ENCODE results near the gene PAX7.

The PAX7 gene

DNA sequence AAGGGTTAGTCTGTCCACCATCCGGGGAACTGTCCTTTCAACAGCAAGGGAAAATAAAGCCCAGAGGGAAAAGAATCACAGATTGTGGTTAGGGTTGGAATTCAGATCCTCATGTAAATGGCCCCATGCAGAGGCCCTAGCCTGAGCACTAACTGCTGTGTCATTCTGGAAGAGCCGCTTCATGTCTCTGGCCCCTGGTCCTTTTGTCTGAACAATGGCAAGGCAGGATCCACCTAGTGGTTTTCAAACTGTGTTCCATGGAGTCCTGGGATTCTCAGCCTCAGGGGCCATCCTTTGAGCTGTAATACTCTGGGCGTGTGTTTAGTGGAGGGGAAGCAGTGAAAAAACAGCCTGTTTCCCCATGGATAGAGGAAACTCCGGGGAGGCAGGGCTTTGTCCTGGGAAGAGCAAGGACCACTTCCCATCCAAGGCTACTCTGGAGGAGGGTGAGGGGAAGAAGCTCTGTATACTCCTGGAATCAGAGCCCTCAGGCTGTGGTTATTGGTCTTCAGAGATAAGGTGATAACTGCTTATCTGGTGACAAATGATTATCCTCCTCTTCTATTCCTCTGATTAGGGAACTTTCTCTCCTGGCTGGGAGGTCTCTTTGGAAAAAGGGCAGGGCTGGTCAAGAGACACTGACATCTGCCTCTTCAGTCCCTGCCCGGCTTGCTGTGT, 19.2 kb downstream of the PAX7 start:
- Histone ChIP-seq H3K27me3 (peaks cover 0 to 98% of the 10 kb centered on the region in 2 donors), H3K4me3 (no peak overlapping the region), H3K9me3 (no peaks in the 10 kb centered on the region), H3K27ac (no peak overlapping the region), H3K36me3 (no peaks in the 10 kb centered on the region), H3K4me1 (peaks cover 0 to 15% (median 13%) of the 10 kb centered on the region in 4 donors)
- intact Hi-C loops (cut with DNase I; ENCODE audit: low total_unique reads), result no loop called here
- no peak for DNase-seq
- TF ChIP-seq, protein P1, sequence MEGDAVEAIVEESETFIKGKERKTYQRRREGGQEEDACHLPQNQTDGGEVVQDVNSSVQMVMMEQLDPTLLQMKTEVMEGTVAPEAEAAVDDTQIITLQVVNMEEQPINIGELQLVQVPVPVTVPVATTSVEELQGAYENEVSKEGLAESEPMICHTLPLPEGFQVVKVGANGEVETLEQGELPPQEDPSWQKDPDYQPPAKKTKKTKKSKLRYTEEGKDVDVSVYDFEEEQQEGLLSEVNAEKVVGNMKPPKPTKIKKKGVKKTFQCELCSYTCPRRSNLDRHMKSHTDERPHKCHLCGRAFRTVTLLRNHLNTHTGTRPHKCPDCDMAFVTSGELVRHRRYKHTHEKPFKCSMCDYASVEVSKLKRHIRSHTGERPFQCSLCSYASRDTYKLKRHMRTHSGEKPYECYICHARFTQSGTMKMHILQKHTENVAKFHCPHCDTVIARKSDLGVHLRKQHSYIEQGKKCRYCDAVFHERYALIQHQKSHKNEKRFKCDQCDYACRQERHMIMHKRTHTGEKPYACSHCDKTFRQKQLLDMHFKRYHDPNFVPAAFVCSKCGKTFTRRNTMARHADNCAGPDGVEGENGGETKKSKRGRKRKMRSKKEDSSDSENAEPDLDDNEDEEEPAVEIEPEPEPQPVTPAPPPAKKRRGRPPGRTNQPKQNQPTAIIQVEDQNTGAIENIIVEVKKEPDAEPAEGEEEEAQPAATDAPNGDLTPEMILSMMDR (IDR thresholded peaks at IDR 0.05), result no peak

DNA sequence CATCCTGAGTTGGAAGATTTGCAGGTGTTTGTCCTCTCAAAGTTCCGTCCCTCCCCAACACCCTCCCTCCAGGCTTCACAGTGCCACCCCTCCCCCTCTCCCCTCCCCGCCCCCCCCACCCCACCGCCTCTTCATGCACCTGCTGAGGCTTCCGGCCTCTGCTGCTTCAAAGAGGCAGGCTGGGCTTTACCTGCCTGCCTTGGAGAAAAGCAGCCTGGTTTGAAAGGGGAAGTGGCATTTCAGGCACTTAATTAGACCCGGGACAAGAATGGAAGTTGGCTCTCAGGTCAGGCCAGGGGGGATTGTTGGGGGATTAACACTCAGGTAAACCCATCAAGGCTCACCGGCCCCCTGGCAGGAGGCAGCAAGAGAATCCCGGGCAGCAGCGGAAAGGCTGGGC, 21.1 kb downstream of the PAX7 start:
- no peak overlapping the region for H3K4me3 ChIP-seq
- intact Hi-C loops (cut with DNase I; ENCODE audit: low total_unique reads), result no loop called here
- DNase-seq, result no peak
- TF ChIP-seq, protein P1 (IDR thresholded peaks at IDR 0.05), result no peak
- no peaks in the 10 kb centered on the region for H3K36me3 ChIP-seq
- no peaks in the 10 kb centered on the region for H3K9me3 ChIP-seq
- H3K27me3 ChIP-seq, result peaks cover 0 to 96% of the 10 kb centered on the region in 2 donors
- peaks cover 0 to 8% (median 6%) of the 10 kb centered on the region in 4 donors for H3K4me1 ChIP-seq
- no peak overlapping the region for H3K27ac ChIP-seq

DNA sequence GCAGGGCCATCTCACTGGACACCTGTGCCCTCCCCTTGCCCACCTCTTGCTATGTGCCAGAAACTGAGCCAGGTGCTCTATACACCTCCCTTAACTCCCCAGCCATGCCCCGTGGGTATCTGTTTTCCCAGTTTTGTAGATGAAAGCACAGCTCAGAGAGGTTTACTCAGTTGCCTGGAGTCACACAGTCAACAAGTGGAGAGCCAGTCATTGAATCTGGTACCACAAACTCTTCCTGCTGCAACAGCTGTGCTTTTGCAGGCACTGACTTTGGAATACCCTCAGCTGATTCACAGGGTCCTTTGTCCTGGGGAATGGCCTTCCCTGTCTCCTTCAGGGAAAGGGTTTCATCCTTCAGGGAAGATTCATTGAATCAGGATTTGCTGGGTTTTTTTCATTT, 22.1 kb downstream of the PAX7 start:
- intact Hi-C loops (cut with DNase I; ENCODE audit: low total_unique reads), result no loop called here
- Histone ChIP-seq H3K9me3 (no peaks in the 10 kb centered on the region), H3K36me3 (no peaks in the 10 kb centered on the region), H3K4me1 (no peaks in the 10 kb centered on the region), H3K27me3 (peaks cover 0 to 96% of the 10 kb centered on the region in 2 donors), H3K4me3 (no peak overlapping the region), H3K27ac (no peak overlapping the region)
- TF ChIP-seq, protein P1 (IDR thresholded peaks at IDR 0.05), result no peak
- no peak for DNase-seq

DNA sequence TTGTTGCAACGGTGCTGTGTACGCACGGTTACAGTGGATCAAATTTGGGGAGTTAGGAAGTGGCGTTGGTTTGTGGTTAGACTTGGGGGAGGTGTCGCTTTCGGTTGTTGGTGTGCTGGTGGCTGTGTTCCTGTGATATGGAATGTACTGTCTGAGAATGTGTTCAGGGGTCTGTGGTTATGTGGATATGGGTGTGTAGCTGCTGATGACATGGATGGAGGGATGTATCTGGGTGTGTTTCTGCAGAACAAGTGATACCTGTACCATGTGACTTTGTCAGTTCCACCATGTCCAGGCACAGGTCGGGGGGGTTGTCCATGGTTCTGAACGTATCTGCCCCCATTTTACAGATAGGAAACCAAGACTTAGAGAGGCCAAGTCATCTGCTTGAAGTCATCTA, 22.7 kb downstream of the PAX7 start:
- H3K36me3 ChIP-seq, result no peaks in the 10 kb centered on the region
- H3K27me3 ChIP-seq, result peaks cover 0 to 98% of the 10 kb centered on the region in 2 donors
- H3K27ac ChIP-seq, result no peak overlapping the region
- no peak overlapping the region for H3K4me3 ChIP-seq
- TF ChIP-seq, protein P1 (IDR thresholded peaks at IDR 0.05), result no peak
- no peaks in the 10 kb centered on the region for H3K9me3 ChIP-seq
- intact Hi-C loops (cut with DNase I; ENCODE audit: low total_unique reads), result no loop called here
- no peak for DNase-seq
- no peaks in the 10 kb centered on the region for H3K4me1 ChIP-seq

DNA sequence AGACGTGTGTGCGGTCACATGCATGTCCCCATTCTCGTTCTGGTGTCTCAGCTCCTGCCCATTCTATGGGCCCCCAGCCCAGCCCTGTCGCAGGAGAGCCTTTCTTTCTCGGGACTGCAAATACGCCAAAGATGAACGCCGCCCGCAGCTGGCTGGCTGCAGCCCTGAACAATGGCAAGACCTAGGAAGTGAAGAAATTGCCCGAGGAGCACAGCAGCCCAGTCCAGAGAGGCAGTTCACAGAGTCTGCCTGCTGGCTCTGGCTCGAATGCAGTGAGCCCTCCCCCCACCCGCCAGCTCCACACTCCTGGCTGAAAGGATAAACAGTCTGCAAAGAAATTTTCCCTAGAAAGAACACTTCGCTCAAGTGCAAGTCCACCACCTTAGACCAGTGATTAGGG, 23.3 kb downstream of the PAX7 start:
- Histone ChIP-seq H3K27me3 (peaks cover 0 to 96% of the 10 kb centered on the region in 2 donors), H3K36me3 (no peaks in the 10 kb centered on the region), H3K27ac (no peak overlapping the region), H3K9me3 (no peaks in the 10 kb centered on the region), H3K4me3 (no peak overlapping the region), H3K4me1 (no peaks in the 10 kb centered on the region)
- intact Hi-C loops (cut with DNase I; ENCODE audit: low total_unique reads), result no loop called here
- no peak for DNase-seq
- TF ChIP-seq, protein P1 (IDR thresholded peaks at IDR 0.05), result no peak
